ENCODE measurements around the gene APBB2.

DNA sequence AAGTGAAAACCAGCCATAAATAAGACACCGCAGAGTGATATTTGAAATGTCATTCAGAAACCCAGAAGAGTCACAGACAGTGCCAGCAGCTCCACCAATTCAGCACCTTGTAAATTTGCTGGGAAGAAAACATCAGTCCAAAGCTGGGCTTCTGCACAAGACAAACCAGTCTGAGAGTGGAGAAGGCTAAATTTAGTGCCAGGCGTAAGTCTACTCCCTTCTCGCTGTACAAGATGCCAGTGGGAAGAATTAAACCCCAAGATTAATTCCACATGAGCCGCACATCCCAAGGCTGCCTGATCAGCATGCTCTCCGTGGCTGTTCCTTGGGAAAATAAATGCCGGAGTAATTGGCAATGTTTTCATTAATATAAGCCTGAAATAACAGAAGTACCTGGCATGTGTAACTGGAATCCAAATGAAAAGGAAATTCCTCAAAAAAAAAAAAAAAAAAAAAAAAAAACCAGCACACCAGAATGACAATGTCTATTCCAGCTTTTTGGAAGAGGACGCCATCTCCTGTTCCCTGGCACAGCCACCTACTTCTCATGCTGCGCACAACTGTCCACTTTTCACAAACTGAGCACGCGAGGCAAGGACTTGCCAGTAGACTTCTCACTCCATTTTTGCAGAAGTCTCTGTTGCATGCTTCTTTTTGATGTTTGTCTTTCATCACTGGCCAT lies 369.0 kb downstream of the APBB2 start:
- TF ChIP-seq CTCF (IDR thresholded peaks at IDR 0.05) (no peak), POLR2A (IDR thresholded peaks at IDR 0.05) (no peak)
